Esophagus muscularis mucosa (tissue), 3 donors: Measurements from ENCODE around the gene CALCA.

Source experiments
- POLR2A ChIP-seq: fragments of 450-650 bp; IDR thresholded peaks from one replicate; pipeline ENCODE4 v1.6.1; 2017; ENCODE audit warnings: antibody characterized with exemption, moderate library complexity, mild to moderate bottlenecking, low read depth
- POLR2AphosphoS5 ChIP-seq, 2 donors: sonication (generic); formaldehyde crosslinking; IDR thresholded peaks; one replicate each; pipeline ENCODE4 v1.6.1; 2017; ENCODE audit warnings: antibody characterized with exemption in 2 of 2
- TF ChIP-seq, protein P1 (sequence below), 3 experiments: fragments of 200-600 bp in 2 of 3; fragments of 450-650 bp in 1 of 3; sonication (generic) in 2 of 3; IDR thresholded peaks; one replicate each; pipeline ENCODE4 v1.5.1; 2017 to 2019; ENCODE audit warnings: antibody characterized with exemption in 3 of 3, mild to moderate bottlenecking in 2 of 3, moderate library complexity in 1 of 3

GRCh38 chr11:14956111-14956510, 16.0 kb downstream of the CALCA start:
- TF ChIP-seq POLR2A (no peak), POLR2AphosphoS5 (IDR thresholded peaks at IDR 0.05) (no peak)
- TF ChIP-seq, protein P1, sequence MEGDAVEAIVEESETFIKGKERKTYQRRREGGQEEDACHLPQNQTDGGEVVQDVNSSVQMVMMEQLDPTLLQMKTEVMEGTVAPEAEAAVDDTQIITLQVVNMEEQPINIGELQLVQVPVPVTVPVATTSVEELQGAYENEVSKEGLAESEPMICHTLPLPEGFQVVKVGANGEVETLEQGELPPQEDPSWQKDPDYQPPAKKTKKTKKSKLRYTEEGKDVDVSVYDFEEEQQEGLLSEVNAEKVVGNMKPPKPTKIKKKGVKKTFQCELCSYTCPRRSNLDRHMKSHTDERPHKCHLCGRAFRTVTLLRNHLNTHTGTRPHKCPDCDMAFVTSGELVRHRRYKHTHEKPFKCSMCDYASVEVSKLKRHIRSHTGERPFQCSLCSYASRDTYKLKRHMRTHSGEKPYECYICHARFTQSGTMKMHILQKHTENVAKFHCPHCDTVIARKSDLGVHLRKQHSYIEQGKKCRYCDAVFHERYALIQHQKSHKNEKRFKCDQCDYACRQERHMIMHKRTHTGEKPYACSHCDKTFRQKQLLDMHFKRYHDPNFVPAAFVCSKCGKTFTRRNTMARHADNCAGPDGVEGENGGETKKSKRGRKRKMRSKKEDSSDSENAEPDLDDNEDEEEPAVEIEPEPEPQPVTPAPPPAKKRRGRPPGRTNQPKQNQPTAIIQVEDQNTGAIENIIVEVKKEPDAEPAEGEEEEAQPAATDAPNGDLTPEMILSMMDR (IDR thresholded peaks at IDR 0.05): no peak
